Tibial artery (tissue), 4 donors: ENCODE data around the gene PRKAG2.

Source experiments
- DNase-seq, 2 donors: peaks; one replicate each; pipeline ENCODE4 v3.0.0-alpha.2; 2019
- H3K27ac ChIP-seq, 2 donors: fragments of 200-600 bp; sonication (generic) in 1 of 2; 1 replicate in 1 of 2; 2 replicates in 1 of 2; pipeline ENCODE4 v1.5.1; 2018 to 2019; ENCODE audit warnings: mild to moderate bottlenecking in 1 of 2
- H3K27me3 ChIP-seq, 2 donors: fragments of 200-600 bp; sonication (generic) in 1 of 2; one replicate each; pipeline versions ENCODE4 v1.5.1 to v1.6.0; 2016 to 2019
- H3K36me3 ChIP-seq, 3 donors: fragments of 200-600 bp; sonication (generic) in 2 of 3; one replicate each; pipeline ENCODE4 v1.5.1; 2016 to 2019; ENCODE audit warnings: mild to moderate bottlenecking in 2 of 3
- H3K4me1 ChIP-seq, 4 donors: fragments of 200-600 bp; sonication (generic) in 2 of 4; 1 replicate in 3 of 4; 2 replicates in 1 of 4; pipeline ENCODE4 v1.5.1; 2016 to 2019
- H3K4me3 ChIP-seq, 2 donors: fragments of 200-600 bp; sonication (generic) in 1 of 2; 1 replicate in 1 of 2; 2 replicates in 1 of 2; pipeline ENCODE4 v1.5.1; 2018 to 2019; ENCODE audit warnings: mild to moderate bottlenecking in 2 of 2
- H3K9me3 ChIP-seq, 3 donors: fragments of 200-600 bp; sonication (generic) in 1 of 3; one replicate each; pipeline ENCODE4 v1.5.1; 2016 to 2019
- CTCF ChIP-seq, 2 experiments: fragments of 200-600 bp in 1 of 2; fragments of 450-650 bp in 1 of 2; IDR thresholded peaks; one replicate each; pipeline ENCODE4 v1.5.1; 2017 to 2019; ENCODE audit warnings: antibody characterized with exemption in 2 of 2, mild to moderate bottlenecking in 1 of 2, moderate library complexity in 1 of 2
- intact Hi-C: fragments of 100-400 bp; cut with DNase I; formaldehyde crosslinking; loops from one replicate; pipeline ENCODE4 v1.15.0; 2023; ENCODE audit warnings: low total_unique reads

Gene PRKAG2

GRCh38 chr7:151839451-151839921, 37.4 kb downstream of the PRKAG2 start:
- intact Hi-C loops: no loop called here
- no peak for TF ChIP-seq CTCF (IDR thresholded peaks at IDR 0.05)
- DNase-seq: no peak
- Histone ChIP-seq H3K4me3 (no peak overlapping the region), H3K27ac (no peak overlapping the region), H3K9me3 (no peaks in the 10 kb centered on the region), H3K36me3 (no peaks in the 10 kb centered on the region), H3K27me3 (no peaks in the 10 kb centered on the region), H3K4me1 (no peaks in the 10 kb centered on the region)

- Histone ChIP-seq H3K36me3 (no peaks in the 10 kb centered on the region), H3K4me3 (no peak overlapping the region), H3K9me3 (no peaks in the 10 kb centered on the region), H3K27me3 (no peaks in the 10 kb centered on the region), H3K27ac (no peak overlapping the region), H3K4me1 (no peaks in the 10 kb centered on the region)
- intact Hi-C loops: no loop called here
- peak in 1 of 2 donors; percentile 35 for DNase-seq
- TF ChIP-seq CTCF (IDR thresholded peaks at IDR 0.05): no peak
Observed at GRCh38 chr7:151838861-151839381, 38.0 kb downstream of the PRKAG2 start.

GRCh38 chr7:151838072-151838471, 38.8 kb downstream of the PRKAG2 start:
- intact Hi-C loops: no loop called here
- TF ChIP-seq CTCF (IDR thresholded peaks at IDR 0.05): no peak
- no peak for DNase-seq
- H3K4me3 ChIP-seq: no peak overlapping the region
- peaks cover 0 to 5% (median 0%) of the 10 kb centered on the region in 3 donors for H3K36me3 ChIP-seq
- no peaks in the 10 kb centered on the region for H3K9me3 ChIP-seq
- H3K27ac ChIP-seq: no peak overlapping the region
- H3K4me1 ChIP-seq: no peaks in the 10 kb centered on the region
- no peaks in the 10 kb centered on the region for H3K27me3 ChIP-seq

GRCh38 chr7:151837285-151838042, 39.5 kb downstream of the PRKAG2 start:
- no peaks in the 10 kb centered on the region for H3K9me3 ChIP-seq
- H3K36me3 ChIP-seq: peaks cover 0 to 11% (median 0%) of the 10 kb centered on the region in 3 donors
- no peak for DNase-seq
- no peak overlapping the region for H3K27ac ChIP-seq
- H3K4me3 ChIP-seq: no peak overlapping the region
- no peaks in the 10 kb centered on the region for H3K27me3 ChIP-seq
- TF ChIP-seq CTCF (IDR thresholded peaks at IDR 0.05): no peak
- H3K4me1 ChIP-seq: no peaks in the 10 kb centered on the region
- intact Hi-C loops: no loop called here

- Histone ChIP-seq H3K27me3 (no peaks in the 10 kb centered on the region), H3K4me3 (no peak overlapping the region), H3K36me3 (peaks cover 0 to 11% (median 0%) of the 10 kb centered on the region in 3 donors), H3K9me3 (no peaks in the 10 kb centered on the region), H3K27ac (no peak overlapping the region), H3K4me1 (no peaks in the 10 kb centered on the region)
- intact Hi-C loops: no loop called here
- DNase-seq: no peak
- no peak for TF ChIP-seq CTCF (IDR thresholded peaks at IDR 0.05)
Observed at GRCh38 chr7:151836927-151837205, 40.0 kb downstream of the PRKAG2 start.
